ENCODE data around the gene TAF15. TPM values are rescaled to one million over a fixed set of nuclear protein-coding genes. Genes with fewer than 3 reads are reported as not detected.

TAF15 gene
- total RNA-seq, 4 donors from 2014 or later: 93.8 to 140 (median 122) TPM

DNA sequence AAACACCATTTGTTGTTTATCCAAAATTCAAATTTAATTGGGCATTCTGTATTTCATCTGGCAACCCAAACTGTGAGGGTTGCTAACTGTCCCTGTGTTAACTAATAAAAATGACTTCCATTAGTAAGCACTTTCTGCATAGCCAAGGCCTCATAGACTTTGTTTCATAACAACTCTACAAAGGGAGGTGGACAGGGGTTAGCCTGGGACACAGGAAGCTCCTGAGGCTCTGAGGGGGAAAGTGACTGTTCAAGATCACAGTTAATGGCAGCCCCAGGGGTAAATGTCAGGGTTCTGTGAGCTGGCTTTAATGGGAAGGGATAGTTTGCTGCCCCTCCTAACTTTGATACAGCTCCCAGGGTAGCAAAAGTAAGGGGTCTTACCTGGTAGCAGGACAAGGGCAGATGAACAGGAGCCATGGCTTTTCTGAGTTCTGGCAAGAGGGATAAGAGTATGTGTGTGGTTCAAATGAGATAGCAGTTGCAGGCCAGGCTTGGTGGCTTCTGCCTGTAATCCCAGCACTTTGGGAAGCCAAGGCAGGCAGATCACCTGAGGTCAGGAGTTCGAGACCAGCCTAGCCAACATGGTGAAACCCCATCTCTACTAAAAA, 57.2 kb downstream of the TAF15 start:
- Histone ChIP-seq H3K4me1 (peaks cover 0 to 11% (median 2%) of the 10 kb centered on the region in 4 donors), H3K27ac (replicated peaks in 1 of 4) (no peak overlapping the region), H3K9me3 (no peaks in the 10 kb centered on the region), H3K4me3 (no peak overlapping the region), H3K27me3 (no peaks in the 10 kb centered on the region), H3K36me3 (peaks cover 0 to 12% (median 0%) of the 10 kb centered on the region in 4 donors)
- whole genome bisulfite sequencing: 92% methylated on average over 1 of the region's 1 CpG
- intact Hi-C loops (cut with DNase I): no loop called here
- TF ChIP-seq CTCF (IDR thresholded peaks at IDR 0.05) (no peak), EP300 (IDR thresholded peaks at IDR 0.05) (no peak), POLR2AphosphoS5 (IDR thresholded peaks at IDR 0.05) (no peak), POLR2A (IDR thresholded peaks at IDR 0.05; ENCODE audit: low read depth) (no peak)
- DNase-seq (ENCODE audit: extremely low spot score): no peak

GRCh38 chr17:35867574-35867973, 58.3 kb downstream of the TAF15 start:
- intact Hi-C loops (cut with DNase I): no loop called here

DNA sequence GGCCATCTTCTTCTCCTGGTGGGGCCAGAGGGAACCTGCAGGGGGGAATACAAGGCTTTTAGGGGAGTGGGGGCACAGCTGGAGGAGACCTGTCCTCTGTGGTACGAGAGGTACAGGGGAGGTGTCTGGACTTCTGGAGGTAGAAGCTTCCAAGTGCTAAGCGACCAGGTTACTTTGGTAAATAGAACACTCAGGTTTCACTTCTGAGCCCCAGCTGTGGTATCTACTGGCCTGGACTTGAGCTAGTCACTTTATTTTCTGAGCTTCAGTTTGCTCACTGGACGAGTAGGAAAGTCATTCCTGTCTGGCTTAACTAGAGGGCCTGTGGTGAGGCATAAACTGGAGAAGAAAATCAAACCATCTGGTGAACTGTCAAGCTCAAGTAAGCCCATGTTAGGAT, 59.5 kb downstream of the TAF15 start, which contains the start of gene HEATR9:
Gene HEATR9, minus strand, starts transcription at position 155 of the 400 bp plus-strand sequence. Its CDS starts 149 bp downstream, at position 6.
- Histone ChIP-seq H3K9me3 (no peaks in the 10 kb centered on the region), H3K27ac (replicated peaks in 1 of 4) (no peak within 1 kb of the TSS), H3K4me1 (peaks cover 0 to 11% (median 2%) of the 10 kb centered on the region in 4 donors), H3K4me3 (no peak within 1 kb of the TSS), H3K36me3 (peaks cover 0 to 12% (median 0%) of the 10 kb centered on the region in 4 donors), H3K27me3 (no peaks in the 10 kb centered on the region)
- 90% methylated on average over 3 of the region's 3 CpGs for WGBS
- intact Hi-C loops (cut with DNase I): no loop called here
- DNase-seq (ENCODE audit: extremely low spot score): no peak
- TF ChIP-seq CTCF (IDR thresholded peaks at IDR 0.05) (no peak), POLR2A (IDR thresholded peaks at IDR 0.05; ENCODE audit: low read depth) (no peak)

More at GRCh38 chr17:35867574-35867973, 58.3 kb downstream of the TAF15 start:
- DNase-seq (ENCODE audit: extremely low spot score): no peak
- Histone ChIP-seq H3K27ac (replicated peaks in 1 of 4) (no peak overlapping the region), H3K36me3 (peaks cover 0 to 12% (median 0%) of the 10 kb centered on the region in 4 donors), H3K4me1 (peaks cover 0 to 11% (median 2%) of the 10 kb centered on the region in 4 donors), H3K4me3 (no peak overlapping the region), H3K9me3 (no peaks in the 10 kb centered on the region), H3K27me3 (no peaks in the 10 kb centered on the region)
- 98% methylated on average over 3 of the region's 3 CpGs for WGBS
- TF ChIP-seq CTCF (IDR thresholded peaks at IDR 0.05) (no peak), POLR2A (IDR thresholded peaks at IDR 0.05; ENCODE audit: low read depth) (no peak), EP300 (IDR thresholded peaks at IDR 0.05) (no peak), POLR2AphosphoS5 (IDR thresholded peaks at IDR 0.05) (no peak)

DNA sequence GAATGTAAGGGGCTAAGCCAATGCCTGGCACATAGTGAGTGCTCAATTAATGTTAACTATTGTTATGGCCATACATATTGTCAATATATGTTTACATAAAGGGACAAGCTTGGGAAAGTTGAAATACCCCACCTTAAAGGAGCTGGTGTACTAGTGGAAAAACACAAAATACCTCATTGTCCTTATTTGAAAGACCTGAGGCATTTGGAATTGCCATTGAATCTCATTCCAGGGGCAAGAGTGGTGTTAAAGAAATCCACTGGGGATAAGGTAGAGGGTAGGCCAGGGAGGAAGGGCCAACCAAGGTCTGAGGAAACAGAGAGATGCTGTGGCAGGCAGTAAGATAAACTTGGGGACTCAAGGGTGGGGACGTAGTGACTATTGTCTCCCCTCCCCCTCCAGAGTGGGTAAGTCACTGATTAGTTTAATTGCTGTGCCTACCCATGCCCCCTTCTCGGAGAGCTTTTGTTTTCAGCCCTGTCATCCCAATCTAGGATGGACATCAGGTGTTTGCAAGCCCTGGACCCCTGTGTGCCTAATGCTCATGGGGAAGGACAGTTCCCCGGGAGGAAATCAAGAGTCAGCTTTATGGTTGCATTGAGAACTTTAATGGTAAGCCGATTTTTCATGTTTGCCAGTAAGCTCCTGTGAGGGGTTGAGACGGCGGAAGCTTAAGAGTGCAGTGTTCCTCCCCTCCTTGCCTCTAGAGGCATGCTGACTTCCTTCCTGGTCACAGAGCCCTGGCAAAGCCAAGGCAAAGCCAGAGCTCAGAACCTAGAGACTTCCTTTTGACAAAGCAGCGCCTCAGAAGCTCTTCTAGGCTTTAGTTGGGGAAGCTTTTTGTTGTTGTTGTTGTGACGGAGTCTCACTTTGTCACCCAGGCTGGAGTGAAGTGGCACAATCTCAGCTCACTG, 61.9 kb downstream of the TAF15 start:
- DNase-seq (ENCODE audit: extremely low spot score): no peak
- WGBS: 56% methylated on average over 8 of the region's 8 CpGs
- Histone ChIP-seq H3K4me3 (no peak overlapping the region), H3K27ac (replicated peaks in 1 of 4) (no peak overlapping the region), H3K36me3 (no peaks in the 10 kb centered on the region), H3K4me1 (peaks cover 0 to 6% (median 2%) of the 10 kb centered on the region in 4 donors), H3K27me3 (no peaks in the 10 kb centered on the region), H3K9me3 (no peaks in the 10 kb centered on the region)
- TF ChIP-seq POLR2A (IDR thresholded peaks at IDR 0.05; ENCODE audit: low read depth): no peak
- TF ChIP-seq POLR2AphosphoS5 (IDR thresholded peaks at IDR 0.05): no peak
- no peak for TF ChIP-seq EP300 (IDR thresholded peaks at IDR 0.05)
- no peak for TF ChIP-seq CTCF (IDR thresholded peaks at IDR 0.05)
- intact Hi-C loops (cut with DNase I): no loop called here

Measured in esophagus muscularis mucosa (tissue), 4 donors.